Stimulated activated CD8-positive, alpha-beta memory T cell treated with anti-CD3 and anti-CD28 coated beads, Interleukin-2, amount 100 ng/mL, for 48 hours (primary cell): Measurements from ENCODE around the gene FAM50B.

Experiments
- DNase-seq, 2 donors: peaks; one replicate each; pipeline ENCODE4 v3.0.0-alpha.2; 2020; ENCODE audit warnings: low read depth in 2 of 2

Gene FAM50B, protein sequence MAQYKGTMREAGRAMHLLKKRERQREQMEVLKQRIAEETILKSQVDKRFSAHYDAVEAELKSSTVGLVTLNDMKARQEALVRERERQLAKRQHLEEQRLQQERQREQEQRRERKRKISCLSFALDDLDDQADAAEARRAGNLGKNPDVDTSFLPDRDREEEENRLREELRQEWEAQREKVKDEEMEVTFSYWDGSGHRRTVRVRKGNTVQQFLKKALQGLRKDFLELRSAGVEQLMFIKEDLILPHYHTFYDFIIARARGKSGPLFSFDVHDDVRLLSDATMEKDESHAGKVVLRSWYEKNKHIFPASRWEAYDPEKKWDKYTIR

DNA sequence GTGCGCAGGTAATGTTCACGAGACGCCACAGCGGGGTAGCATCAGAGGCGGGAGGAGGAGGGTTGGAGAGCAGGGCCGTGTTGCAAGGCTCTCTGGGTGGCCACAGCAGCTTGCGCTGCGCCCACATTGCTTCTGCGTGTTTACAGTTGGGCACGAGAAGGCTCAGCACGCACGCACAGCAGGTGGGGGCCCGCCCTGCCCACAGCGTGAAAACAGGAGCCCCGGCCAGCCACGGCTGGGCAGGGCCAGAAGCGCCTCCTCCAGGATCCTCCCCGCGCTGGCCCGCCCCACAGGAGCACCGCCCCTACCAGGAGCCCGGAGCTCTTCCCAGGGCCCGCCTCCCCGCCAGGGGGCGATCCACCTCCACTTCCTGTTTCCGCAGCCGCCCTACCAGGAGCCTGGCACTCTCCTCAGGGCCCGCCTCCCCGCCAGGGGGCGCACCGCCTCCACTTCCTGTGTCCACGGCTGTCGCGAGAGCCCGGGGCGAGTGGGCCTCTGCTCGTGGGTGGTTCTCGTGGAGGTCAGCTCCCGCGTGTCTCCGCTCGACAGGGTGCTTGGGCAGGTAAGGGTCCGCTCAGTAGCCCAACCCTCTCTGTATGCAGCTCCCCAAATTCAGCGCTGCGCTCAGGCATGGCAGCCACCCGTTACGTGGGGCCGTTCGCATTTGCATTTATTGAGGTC, at the start of gene FAM50B:
FAM50B (plus strand) TSS at position 449 of the 681 bp plus-strand sequence. CDS start 439 bp downstream, outside the sequence.
- DNase-seq = peak; percentile 82 to 87

- DNase-seq = no peak
Measured at GRCh38 chr6:3799719-3800118, 49.5 kb upstream of the FAM50B start.

- no peak for DNase-seq
Measured at GRCh38 chr6:3800850-3801591, 48.2 kb upstream of the FAM50B start.

- no peak for DNase-seq
Measured at GRCh38 chr6:3801960-3802359, 47.2 kb upstream of the FAM50B start.

DNA sequence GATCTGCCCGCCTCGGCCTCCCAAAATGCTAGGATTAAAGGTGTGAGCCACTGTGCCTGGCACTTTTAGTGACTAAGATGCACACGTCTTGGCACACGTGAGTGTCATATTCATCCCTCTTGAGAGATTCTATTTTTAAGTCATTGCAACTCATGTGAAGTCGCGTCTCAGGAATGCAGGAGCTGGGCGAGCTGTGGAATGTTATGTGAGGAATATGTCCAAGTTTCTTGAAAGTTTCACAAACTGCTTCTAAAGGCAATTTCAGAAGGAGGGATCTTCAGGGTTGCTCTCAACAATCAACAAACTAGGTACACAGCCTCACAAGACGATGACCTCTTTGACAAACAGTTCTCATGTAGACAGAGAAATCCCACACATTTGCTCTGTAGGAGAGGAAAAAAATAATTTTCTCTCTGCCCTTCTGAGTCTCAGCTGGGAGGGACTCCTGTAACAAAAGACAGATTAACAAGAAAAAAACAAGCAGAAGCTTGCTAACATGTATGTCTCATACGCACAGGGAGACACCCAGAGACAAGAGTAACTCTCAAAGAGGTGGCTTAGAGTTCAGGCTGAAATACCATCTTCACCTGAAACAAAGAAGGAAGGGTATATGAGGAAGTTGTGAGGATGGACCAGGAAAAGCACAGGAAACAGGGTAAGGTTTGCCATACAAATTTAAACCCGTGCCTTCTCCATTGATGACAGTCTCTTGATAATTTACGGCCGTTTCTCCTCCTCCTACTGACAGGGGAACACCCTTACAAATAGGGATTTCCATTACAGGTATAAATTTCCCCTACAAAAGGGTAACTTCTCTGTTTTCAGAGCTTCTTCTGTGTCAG, 45.3 kb upstream of the FAM50B start:
- DNase-seq = no peak

DNA sequence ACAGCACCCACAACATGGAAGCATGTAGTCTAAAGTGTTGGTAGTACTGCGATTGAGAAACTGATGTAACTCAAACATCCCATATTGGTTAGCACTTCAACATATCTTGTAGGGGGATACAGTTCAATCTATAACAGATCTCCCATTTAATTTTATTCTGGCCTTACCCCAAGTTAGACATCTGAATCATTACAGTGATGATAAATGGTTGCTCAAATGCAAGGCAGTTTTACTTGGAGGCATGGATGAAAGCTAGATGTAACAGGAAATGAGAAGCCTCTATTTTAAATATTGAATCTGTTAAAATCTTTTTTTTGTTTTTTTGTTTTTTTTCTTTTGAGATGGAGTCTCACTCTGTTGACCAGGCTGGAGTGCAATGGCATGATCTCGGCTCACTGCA, 44.2 kb upstream of the FAM50B start:
- no peak for DNase-seq

- DNase-seq = no peak
Measured at GRCh38 chr6:3805448-3806123, 43.6 kb upstream of the FAM50B start.

DNA sequence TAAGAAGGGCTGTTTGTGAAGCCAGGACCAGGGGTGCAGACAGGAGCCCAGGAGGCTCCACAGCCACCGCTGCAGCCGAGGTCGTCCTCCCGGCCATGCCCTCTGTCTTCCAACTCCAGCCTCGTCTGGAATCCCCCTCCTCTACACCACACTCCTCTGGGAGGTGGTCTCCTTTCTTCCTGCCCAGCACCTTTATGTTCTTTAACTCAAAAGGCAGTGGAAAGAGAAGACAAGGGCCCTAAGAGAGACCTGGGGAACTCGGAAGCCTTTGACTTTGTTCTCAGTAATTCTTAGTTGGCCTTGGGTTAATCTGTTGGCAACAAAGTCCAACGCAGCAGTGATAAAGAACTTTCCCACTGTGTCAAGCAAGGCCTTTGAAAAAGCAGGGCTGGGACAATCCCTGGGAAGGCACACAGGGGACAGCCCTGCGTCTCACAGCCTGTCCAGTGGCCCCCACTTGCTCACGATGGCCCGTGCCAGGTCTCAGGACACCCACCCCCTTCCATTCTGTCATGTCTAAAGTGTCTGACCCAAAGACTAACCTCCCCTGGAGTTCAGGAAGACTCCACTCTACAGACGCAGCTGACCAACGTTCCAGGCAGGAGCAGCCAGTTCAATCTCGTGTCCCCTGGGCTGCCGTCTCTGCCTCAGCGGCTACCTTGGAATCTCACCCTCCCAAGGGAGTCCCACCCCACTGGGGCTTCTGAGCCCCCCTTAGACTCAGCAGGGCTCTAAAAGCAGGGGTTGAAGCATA, 42.8 kb upstream of the FAM50B start:
- DNase-seq = no peak

GRCh38 chr6:3808199-3808598, 41.0 kb upstream of the FAM50B start:
- no peak for DNase-seq

- DNase-seq = no peak
Measured at GRCh38 chr6:3808759-3809514, 40.2 kb upstream of the FAM50B start.

- no peak for DNase-seq
Measured at GRCh38 chr6:3809515-3809891, 39.7 kb upstream of the FAM50B start.

DNA sequence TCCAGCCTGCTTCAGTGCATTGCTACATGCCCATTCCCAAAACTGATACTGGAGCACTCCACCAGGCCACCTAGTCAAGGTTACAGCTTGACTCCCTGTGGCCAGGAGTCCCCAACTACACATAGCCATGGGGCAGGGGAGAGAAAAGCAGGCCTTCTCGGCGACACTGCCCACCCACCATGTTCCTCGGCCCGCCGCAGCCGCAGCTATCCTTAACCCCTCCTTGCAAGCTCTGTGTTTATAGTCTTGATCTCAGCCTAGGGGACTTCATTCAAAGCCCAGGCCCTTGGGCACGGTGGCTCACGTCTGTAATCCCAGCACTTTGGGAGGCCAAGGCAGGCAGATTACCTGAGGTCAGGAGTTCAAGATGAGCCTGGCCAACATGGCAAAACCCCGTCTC, 39.2 kb upstream of the FAM50B start:
- no peak for DNase-seq

- no peak for DNase-seq
Measured at GRCh38 chr6:3811191-3811590, 38.0 kb upstream of the FAM50B start.

- no peak for DNase-seq
Measured at GRCh38 chr6:3812596-3812995, 36.6 kb upstream of the FAM50B start.

- DNase-seq = no peak
Measured at GRCh38 chr6:3813150-3813780, 35.9 kb upstream of the FAM50B start.

DNA sequence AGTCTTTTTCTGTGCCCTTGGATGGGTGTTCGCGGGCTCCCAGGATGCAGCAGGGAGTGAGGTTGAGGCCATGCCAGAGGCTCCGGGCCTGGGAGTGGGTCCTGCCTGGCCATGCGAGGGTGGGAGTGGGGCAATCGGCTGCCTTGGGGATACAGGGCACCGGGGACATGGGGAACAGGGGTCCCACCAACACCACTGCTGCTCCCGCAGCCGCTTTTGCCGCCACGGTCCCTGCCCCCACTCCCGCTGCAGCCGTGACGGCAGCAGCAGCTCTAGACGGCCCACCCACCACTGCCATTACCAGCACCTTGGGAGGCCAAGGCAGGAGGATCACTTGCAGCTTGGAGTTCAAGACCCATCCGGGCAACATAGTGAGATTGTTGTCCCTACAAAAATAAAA, 35.3 kb upstream of the FAM50B start:
- no peak for DNase-seq

GRCh38 chr6:3814539-3814938, 34.6 kb upstream of the FAM50B start:
- no peak for DNase-seq

DNA sequence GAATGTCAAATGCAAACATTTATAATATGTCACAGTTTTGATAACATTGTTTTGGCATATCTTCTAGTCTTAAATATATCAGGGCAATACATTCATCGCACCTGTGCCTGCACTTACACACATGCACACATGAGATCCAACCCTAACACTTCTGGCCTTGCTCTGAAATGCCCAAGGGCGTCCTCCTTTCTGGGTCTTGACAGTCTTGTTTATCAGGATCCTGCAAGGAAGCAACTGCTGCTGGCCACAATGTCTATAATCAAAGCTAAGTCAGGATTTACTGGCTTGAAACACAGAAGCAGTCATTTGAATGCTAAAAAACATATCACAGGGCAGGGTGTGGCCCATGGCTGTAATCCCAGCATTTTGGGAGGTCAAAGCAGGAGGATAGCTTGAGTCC, 32.9 kb upstream of the FAM50B start:
- no peak for DNase-seq
